Keratinocyte (primary cell): Measurements from ENCODE around the gene EXT2. TPM values are rescaled to one million over a fixed set of nuclear protein-coding genes. Genes with fewer than 3 reads are reported as not detected.

Experiments used
- DNase-seq: peaks from one replicate; pipeline ENCODE4 v3.0.0-alpha.2; 2011; ENCODE audit warnings: low read depth, missing footprints, low spot score
- FAIRE-seq: peaks from 2 replicates; lab custom pipeline; 2011; peaks lifted over from hg19 to GRCh38; lab: Jason Lieb, UNC
- H2AFZ ChIP-seq: 2 replicates; pipeline ENCODE4 v1.6.0; 2012; ENCODE audit warnings: low read length, control low read depth, inconsistent platforms; ENCODE audit not compliant: control insufficient read depth
- H3K27ac ChIP-seq: 2 replicates; pipeline ENCODE4 v1.5.1; 2011; ENCODE audit warnings: low read length; ENCODE audit not compliant: control insufficient read depth, insufficient read depth
- H3K27me3 ChIP-seq: 3 replicates; pipeline ENCODE4 v1.6.0; 2011; ENCODE audit warnings: low read length; ENCODE audit not compliant: control insufficient read depth, insufficient read depth; ENCODE audit errors: extremely low read depth
- H3K36me3 ChIP-seq, 2 experiments: 2 replicates in 1 of 2; 3 replicates in 1 of 2; pipeline ENCODE4 v1.5.1; 2011; ENCODE audit warnings: low read length in 2 of 2, mild to moderate bottlenecking in 1 of 2; ENCODE audit not compliant: control insufficient read depth in 2 of 2, insufficient read depth in 2 of 2; ENCODE audit errors: extremely low read depth in 1 of 2
- H3K4me1 ChIP-seq: 3 replicates; pipeline ENCODE4 v1.5.1; 2011; ENCODE audit warnings: low read length; ENCODE audit not compliant: control insufficient read depth, insufficient read depth; ENCODE audit errors: extremely low read depth
- H3K4me2 ChIP-seq: 3 replicates; pipeline ENCODE4 v1.6.0; 2011; ENCODE audit warnings: low read depth, low read length; ENCODE audit not compliant: control insufficient read depth, insufficient read depth; ENCODE audit errors: extremely low read depth
- H3K4me3 ChIP-seq, 3 experiments: fragments of 200-600 bp in 1 of 3; sonication (generic) in 1 of 3; 2 replicates in 2 of 3; 3 replicates in 1 of 3; pipeline ENCODE4 v1.5.1; 2011 to 2016; ENCODE audit warnings: low read length in 3 of 3, mild to moderate bottlenecking in 3 of 3, control low read depth in 2 of 3, inconsistent platforms in 1 of 3, low read depth in 1 of 3, mixed read lengths in 1 of 3, mixed run types in 1 of 3, moderate library complexity in 1 of 3; ENCODE audit not compliant: control insufficient read depth in 2 of 3, insufficient read depth in 2 of 3; ENCODE audit errors: extremely low read depth in 1 of 3
- H3K79me2 ChIP-seq: 2 replicates; pipeline ENCODE4 v1.6.0; 2012; ENCODE audit warnings: low read length; ENCODE audit not compliant: control insufficient read depth, insufficient read depth
- H3K9ac ChIP-seq: 3 replicates; pipeline ENCODE4 v1.6.0; 2011; ENCODE audit warnings: low read length; ENCODE audit not compliant: control insufficient read depth, insufficient read depth; ENCODE audit errors: extremely low read depth
- H3K9me1 ChIP-seq: 3 replicates; pipeline ENCODE4 v1.6.0; 2011; ENCODE audit warnings: low read length; ENCODE audit not compliant: control insufficient read depth, insufficient read depth; ENCODE audit errors: extremely low read depth
- H3K9me3 ChIP-seq: 2 replicates; pipeline ENCODE4 v1.5.1; 2012; ENCODE audit warnings: low read depth, low read length; ENCODE audit not compliant: control insufficient read depth
- H4K20me1 ChIP-seq: 3 replicates; pipeline ENCODE4 v1.6.0; 2011; ENCODE audit warnings: low read length; ENCODE audit not compliant: control insufficient read depth, insufficient read depth; ENCODE audit errors: extremely low read depth
- CTCF ChIP-seq, 3 experiments: IDR thresholded peaks in 1 of 3; conservative IDR thresholded peaks in 1 of 3; optimal IDR thresholded peaks in 1 of 3; 2 replicates in 2 of 3; 3 replicates in 1 of 3; pipeline versions ENCODE3 to v1.5.1; 2011; ENCODE audit warnings: low read length in 3 of 3, mild to moderate bottlenecking in 3 of 3, moderate library complexity in 2 of 3, control low read depth in 1 of 3, inconsistent platforms in 1 of 3; ENCODE audit not compliant: insufficient read depth in 2 of 3; ENCODE audit errors: extremely low read depth in 1 of 3
- EZH2 ChIP-seq: IDR thresholded peaks from one replicate; pipeline ENCODE4 v1.6.1; 2012; ENCODE audit warnings: inconsistent platforms, mild to moderate bottlenecking, low read length, moderate library complexity
- dilution Hi-C: fragments of 300-500 bp; cut with MboI; formaldehyde crosslinking; loops from one replicate; pipeline ENCODE4 v1.7.0; 2020; ENCODE audit warnings: low sequenced_read_pairs; ENCODE audit not compliant: extremely low pct_ligation_motif_present
- polyA plus RNA-seq, 5 experiments: library from polyadenylated mRNA; depleted of rRNA in 3 of 5; stranded (reverse) in 3 of 5; stranded (forward) in 1 of 5; unstranded in 1 of 5; fragments of >200 nt; gene quantifications; 1 replicate in 1 of 5; 2 replicates in 3 of 5; 3 replicates in 1 of 5; pipeline versions ENCODE4 v1.2.1 to v1.2.3, GENCODE V29; 2011 to 2012; ENCODE audit warnings: missing spikeins in 2 of 5, low read depth in 1 of 5, low replicate concordance in 1 of 5

Gene EXT2
- polyA plus RNA-seq, 1 donor (not counting 4 experiments of a cell fraction or from before 2014, with no cell fraction given) = 148 TPM

GRCh38 chr11:44057340-44057739 lies 38.1 kb upstream of the EXT2 start:
- TF ChIP-seq CTCF (optimal IDR thresholded peaks at IDR 0.05 in 1 of 3, IDR thresholded peaks at IDR 0.05 in 1 of 3, conservative IDR thresholded peaks at IDR 0.05 in 1 of 3; ENCODE audit: extremely low read depth in 1 of 3, insufficient read depth in 2 of 3, low read length in 3 of 3) = no peak
- no peak for TF ChIP-seq EZH2
- Histone ChIP-seq H3K27ac (no peak overlapping the region), H2AFZ (no peak overlapping the region), H3K9ac (no peak overlapping the region), H3K9me1 (no peaks in the 10 kb centered on the region), H3K4me1 (no peaks in the 10 kb centered on the region), H3K9me3 (no peaks in the 10 kb centered on the region), H4K20me1 (no peaks in the 10 kb centered on the region), H3K4me3 (no peak overlapping the region), H3K4me2 (no peak overlapping the region), H3K79me2 (no peaks in the 10 kb centered on the region), H3K36me3 (no peaks in the 10 kb centered on the region), H3K27me3 (peaks cover 4% of the 10 kb centered on the region)
- dilution Hi-C loops = no loop called here
- FAIRE-seq = no peak
- no peak for DNase-seq

- no peaks in the 10 kb centered on the region for H3K9me3 ChIP-seq
- H3K36me3 ChIP-seq = no peaks in the 10 kb centered on the region
- dilution Hi-C loops = no loop called here
- H3K27ac ChIP-seq = no peak overlapping the region
- H3K4me2 ChIP-seq = no peak overlapping the region
- H3K9me1 ChIP-seq = no peaks in the 10 kb centered on the region
- no peak overlapping the region for H3K9ac ChIP-seq
- H3K4me1 ChIP-seq = no peaks in the 10 kb centered on the region
- H3K27me3 ChIP-seq = no peaks in the 10 kb centered on the region
- TF ChIP-seq CTCF (optimal IDR thresholded peaks at IDR 0.05 in 1 of 3, IDR thresholded peaks at IDR 0.05 in 1 of 3, conservative IDR thresholded peaks at IDR 0.05 in 1 of 3; ENCODE audit: extremely low read depth in 1 of 3, insufficient read depth in 2 of 3, low read length in 3 of 3) (no peak), EZH2 (no peak)
- no peaks in the 10 kb centered on the region for H3K79me2 ChIP-seq
- no peaks in the 10 kb centered on the region for H4K20me1 ChIP-seq
- no peak for FAIRE-seq
- H3K4me3 ChIP-seq = no peak overlapping the region
- H2AFZ ChIP-seq = no peak overlapping the region
- DNase-seq = no peak
Measured at GRCh38 chr11:44058275-44058674, 37.2 kb upstream of the EXT2 start.
